ENCODE data around the gene FAM227B. TPM values are rescaled to one million over a fixed set of nuclear protein-coding genes. Genes with fewer than 3 reads are reported as not detected.
"Not testable (repeated sequence)": the region's sequence is repeated elsewhere in the genome, so short reads cannot be mapped to it uniquely, and the experiment has no call there.

Gene FAM227B
- total RNA-seq, 1 experiment from 2014 or later: 1.9 TPM

GRCh38 chr15:49620199-49620598 is 419 bp downstream of the FAM227B start:
- H3K27ac Mint-ChIP-seq (ENCODE audit: unreplicated experiment): peak overlapping the region; percentile 94
- CTCF ChIA-PET: no interaction called here
- H3K4me1 Mint-ChIP-seq (ENCODE audit: low read depth, unreplicated experiment): peaks cover 16% of the 10 kb centered on the region
- H3K9me3 Mint-ChIP-seq (ENCODE audit: low read depth, unreplicated experiment): no peaks in the 10 kb centered on the region
- TF ChIP-seq CTCF (IDR thresholded peaks at IDR 0.05; ENCODE audit: unreplicated experiment): no peak
- H3K36me3 Mint-ChIP-seq (ENCODE audit: insufficient read depth, unreplicated experiment): peaks cover 16% of the 10 kb centered on the region
- DNase-seq: no peak
- intact Hi-C loops (cut with micrococcal nuclease; ENCODE audit: unreplicated experiment): loop anchor here (10.0 kb wide), 1 partner anchor 525 kb away; no protein-coding TSS in a partner anchor
- H3K4me3 Mint-ChIP-seq (ENCODE audit: low read depth, unreplicated experiment): peak overlapping the region; percentile 90
- H3K27me3 Mint-ChIP-seq (ENCODE audit: unreplicated experiment): no peaks in the 10 kb centered on the region
- BruUV-seq (replicated peaks): TSS peak; percentile 56

GRCh38 chr15:49619226-49619625 is 1.4 kb downstream of the FAM227B start:
- Mint-ChIP-seq H3K27ac (ENCODE audit: unreplicated experiment) (no peak overlapping the region), H3K4me3 (ENCODE audit: low read depth, unreplicated experiment) (no peak overlapping the region), H3K27me3 (ENCODE audit: unreplicated experiment) (no peaks in the 10 kb centered on the region), H3K9me3 (ENCODE audit: low read depth, unreplicated experiment) (peaks cover 3% of the 10 kb centered on the region), H3K36me3 (ENCODE audit: insufficient read depth, unreplicated experiment) (peaks cover 16% of the 10 kb centered on the region), H3K4me1 (ENCODE audit: low read depth, unreplicated experiment) (peaks cover 16% of the 10 kb centered on the region)
- CTCF ChIA-PET: no interaction called here
- no peak for DNase-seq
- TF ChIP-seq CTCF (IDR thresholded peaks at IDR 0.05; ENCODE audit: unreplicated experiment): no peak
- no TSS peak for BruUV-seq (replicated peaks)
- intact Hi-C loops (cut with micrococcal nuclease; ENCODE audit: unreplicated experiment): no loop called here

- intact Hi-C loops (cut with micrococcal nuclease; ENCODE audit: unreplicated experiment); H3K4me3 Mint-ChIP-seq (ENCODE audit: low read depth, unreplicated experiment): not testable (repeated sequence)
These were observed 8.4 kb downstream of the FAM227B start for GRCh38 chr15:49612240-49612639.

GRCh38 chr15:49610157-49610918 is 10.3 kb downstream of the FAM227B start:
- TF ChIP-seq CTCF (IDR thresholded peaks at IDR 0.05; ENCODE audit: unreplicated experiment): no peak
- peaks cover 3% of the 10 kb centered on the region for H3K9me3 Mint-ChIP-seq (ENCODE audit: low read depth, unreplicated experiment)
- H3K4me3 Mint-ChIP-seq (ENCODE audit: low read depth, unreplicated experiment): no peak overlapping the region
- H3K36me3 Mint-ChIP-seq (ENCODE audit: insufficient read depth, unreplicated experiment): no peaks in the 10 kb centered on the region
- CTCF ChIA-PET: no interaction called here
- DNase-seq: no peak
- BruUV-seq (replicated peaks): no TSS peak
- no peaks in the 10 kb centered on the region for H3K4me1 Mint-ChIP-seq (ENCODE audit: low read depth, unreplicated experiment)
- H3K27me3 Mint-ChIP-seq (ENCODE audit: unreplicated experiment): no peaks in the 10 kb centered on the region
- no peak overlapping the region for H3K27ac Mint-ChIP-seq (ENCODE audit: unreplicated experiment)
- intact Hi-C loops (cut with micrococcal nuclease; ENCODE audit: unreplicated experiment): no loop called here

More at GRCh38 chr15:49612240-49612639, 8.4 kb downstream of the FAM227B start:
- H3K36me3 Mint-ChIP-seq (ENCODE audit: insufficient read depth, unreplicated experiment); H3K27ac Mint-ChIP-seq (ENCODE audit: unreplicated experiment); CTCF ChIA-PET; H3K27me3 Mint-ChIP-seq (ENCODE audit: unreplicated experiment); H3K4me1 Mint-ChIP-seq (ENCODE audit: low read depth, unreplicated experiment); DNase-seq; H3K9me3 Mint-ChIP-seq (ENCODE audit: low read depth, unreplicated experiment); BruUV-seq (replicated peaks): not testable (repeated sequence)

GRCh38 chr15:49606594-49606993 is 14.0 kb downstream of the FAM227B start:
- H3K9me3 Mint-ChIP-seq (ENCODE audit: low read depth, unreplicated experiment): no peaks in the 10 kb centered on the region
- H3K4me3 Mint-ChIP-seq (ENCODE audit: low read depth, unreplicated experiment): no peak overlapping the region
- no peaks in the 10 kb centered on the region for H3K36me3 Mint-ChIP-seq (ENCODE audit: insufficient read depth, unreplicated experiment)
- no peaks in the 10 kb centered on the region for H3K4me1 Mint-ChIP-seq (ENCODE audit: low read depth, unreplicated experiment)
- DNase-seq: no peak
- H3K27ac Mint-ChIP-seq (ENCODE audit: unreplicated experiment): no peak overlapping the region
- CTCF ChIA-PET: no interaction called here
- intact Hi-C loops (cut with micrococcal nuclease; ENCODE audit: unreplicated experiment): no loop called here
- H3K27me3 Mint-ChIP-seq (ENCODE audit: unreplicated experiment): no peaks in the 10 kb centered on the region
- BruUV-seq (replicated peaks): no TSS peak
- no peak for TF ChIP-seq CTCF (IDR thresholded peaks at IDR 0.05; ENCODE audit: unreplicated experiment)

All from Calu3 (cell line).